ENCODE data around the gene COQ5.

COQ5 gene

DNA sequence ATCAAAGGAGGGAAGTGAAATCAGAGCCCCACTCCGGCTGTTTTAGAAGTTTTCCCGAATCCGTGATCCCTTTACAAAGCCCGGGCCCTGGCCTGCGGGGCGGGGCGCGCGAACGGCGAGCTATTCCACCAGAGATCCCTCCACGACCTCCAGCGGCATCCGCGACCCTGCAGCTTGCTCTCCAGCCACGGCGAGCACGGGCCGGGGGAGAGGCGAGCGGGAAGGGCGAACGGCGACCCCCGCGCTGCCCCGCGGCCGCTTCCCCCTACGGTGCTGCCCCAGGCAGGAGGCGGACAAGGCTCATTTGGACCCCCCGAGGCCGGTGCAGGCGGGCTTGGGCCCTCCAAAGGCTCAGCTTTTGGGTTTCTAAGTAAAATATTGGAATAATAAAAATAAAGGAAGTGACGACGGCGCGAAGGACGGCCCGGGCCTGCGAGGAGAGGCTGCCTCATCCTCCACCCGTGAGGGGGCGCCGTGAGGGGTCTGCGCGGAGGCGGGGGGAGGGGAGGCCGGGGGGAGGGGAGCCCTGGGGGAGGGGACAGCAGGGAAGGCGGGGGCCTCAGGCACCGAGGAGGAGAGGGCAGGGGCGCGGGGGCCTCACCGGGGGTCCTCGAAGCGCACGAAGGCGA is 60.0 kb downstream of the COQ5 start:
- Histone ChIP-seq H3K9me3 (ENCODE audit: low read length) (no peaks in the 10 kb centered on the region), H3K27me3 (ENCODE audit: insufficient read depth, low read length) (no peaks in the 10 kb centered on the region)

DNA sequence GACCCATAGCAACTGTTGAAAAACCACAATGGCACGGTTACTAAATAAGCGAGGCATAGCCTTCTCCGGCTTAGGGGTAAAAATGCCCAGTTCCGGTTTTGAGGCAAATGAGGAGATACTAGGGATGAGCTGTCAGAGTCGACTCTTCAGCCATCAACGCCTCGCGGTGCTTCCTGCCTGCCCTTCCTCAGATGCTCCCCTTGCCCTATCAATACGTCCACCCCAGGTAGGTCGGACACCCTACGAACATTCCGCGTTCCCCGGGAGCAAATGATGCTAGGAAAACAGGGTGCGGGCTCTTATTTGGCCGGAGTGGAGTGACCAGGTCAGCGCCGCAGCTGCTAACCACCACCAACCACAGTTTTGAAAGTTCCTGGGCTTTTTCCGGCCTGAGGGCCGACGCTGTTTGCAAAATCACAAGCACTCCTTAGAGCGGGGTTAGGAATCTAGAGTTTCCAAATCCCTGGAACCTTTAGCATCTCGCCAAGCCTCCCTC is 60.6 kb downstream of the COQ5 start:
- Histone ChIP-seq H3K4me1 (ENCODE audit: insufficient read depth, low read length) (peaks cover 22% of the 10 kb centered on the region), H3K27me3 (ENCODE audit: insufficient read depth, low read length) (no peaks in the 10 kb centered on the region), H3K36me3 (ENCODE audit: insufficient read depth, low read length) (peaks cover 41% of the 10 kb centered on the region), H3K4me3 (ENCODE audit: low read length) (peak overlapping the region; percentile 97), H3K9me3 (ENCODE audit: low read length) (no peaks in the 10 kb centered on the region), H2AFZ (ENCODE audit: low read depth, low read length) (no peak overlapping the region)

More for the DNA sequence above, 60.0 kb downstream of the COQ5 start:
- H2AFZ ChIP-seq (ENCODE audit: low read depth, low read length): peak overlapping the region; percentile 65
- H3K4me3 ChIP-seq (ENCODE audit: low read length): peak overlapping the region; percentile 97
- peaks cover 36% of the 10 kb centered on the region for H3K36me3 ChIP-seq (ENCODE audit: insufficient read depth, low read length)
- H3K4me1 ChIP-seq (ENCODE audit: insufficient read depth, low read length): peaks cover 22% of the 10 kb centered on the region

DNA sequence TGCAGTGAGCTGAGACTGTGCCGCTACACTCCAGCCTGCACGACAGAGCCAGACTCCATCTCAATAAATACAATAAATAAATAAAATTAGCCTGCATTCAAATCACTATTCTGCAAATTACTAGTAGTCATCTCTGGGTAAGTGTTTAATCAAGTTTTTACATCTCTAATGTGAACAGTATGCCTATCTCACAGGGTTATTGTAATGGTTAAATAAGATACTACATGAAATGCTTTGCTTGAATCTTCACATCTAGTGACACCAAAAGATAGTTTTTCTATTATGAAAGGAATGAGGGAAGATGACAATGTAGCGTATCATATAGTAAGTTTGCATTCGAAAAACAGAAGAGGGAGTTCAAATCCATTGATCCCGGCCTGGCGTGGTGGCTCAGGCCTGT is 61.5 kb downstream of the COQ5 start:
- H2AFZ ChIP-seq (ENCODE audit: low read depth, low read length): no peak overlapping the region
- no peak overlapping the region for H3K4me3 ChIP-seq (ENCODE audit: low read length)

DNA sequence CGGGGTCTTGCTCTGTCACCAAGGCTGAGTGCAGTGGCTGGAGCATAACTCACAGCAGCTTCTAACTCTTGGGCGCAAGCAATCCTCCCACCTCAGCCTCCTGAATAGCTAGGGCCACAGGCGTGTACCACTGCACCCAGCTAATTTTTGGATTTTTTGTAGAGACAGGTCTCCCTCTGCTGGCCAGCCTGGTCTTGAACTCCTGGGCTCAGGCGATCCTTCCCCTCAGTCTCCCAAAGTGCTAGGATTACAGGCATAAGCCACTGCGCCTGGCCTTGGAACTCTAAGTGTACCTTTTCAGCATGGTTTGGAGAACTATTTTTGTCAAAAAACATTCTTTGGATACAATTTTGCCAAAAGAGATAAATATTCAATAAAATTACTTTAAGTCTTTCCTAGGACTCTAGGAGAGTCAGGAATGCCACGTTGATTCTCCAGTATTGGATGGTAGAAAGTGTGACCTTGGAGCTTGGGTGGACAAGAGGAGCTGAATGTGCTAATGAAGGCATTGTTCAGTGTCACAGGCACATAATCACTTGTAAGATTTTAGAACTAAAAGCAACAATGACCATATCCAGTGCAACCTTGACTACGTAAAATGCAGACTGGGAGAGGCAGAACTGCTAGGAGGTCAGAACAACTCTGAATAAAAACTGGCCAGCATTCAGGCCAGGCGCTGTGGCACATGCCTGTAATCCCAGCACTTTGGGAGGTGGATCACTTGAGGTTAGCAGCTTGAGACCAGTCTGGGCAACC is 62.2 kb downstream of the COQ5 start:
- no peaks in the 10 kb centered on the region for H3K27me3 ChIP-seq (ENCODE audit: insufficient read depth, low read length)
- H3K4me1 ChIP-seq (ENCODE audit: insufficient read depth, low read length): peaks cover 20% of the 10 kb centered on the region
- H2AFZ ChIP-seq (ENCODE audit: low read depth, low read length): no peak overlapping the region
- no peak overlapping the region for H3K4me3 ChIP-seq (ENCODE audit: low read length)
- H3K36me3 ChIP-seq (ENCODE audit: insufficient read depth, low read length): peaks cover 57% of the 10 kb centered on the region
- no peaks in the 10 kb centered on the region for H3K9me3 ChIP-seq (ENCODE audit: low read length)

More for the DNA sequence above, 61.5 kb downstream of the COQ5 start:
- H3K27me3 ChIP-seq (ENCODE audit: insufficient read depth, low read length): no peaks in the 10 kb centered on the region
- no peaks in the 10 kb centered on the region for H3K9me3 ChIP-seq (ENCODE audit: low read length)
- peaks cover 50% of the 10 kb centered on the region for H3K36me3 ChIP-seq (ENCODE audit: insufficient read depth, low read length)
- H3K4me1 ChIP-seq (ENCODE audit: insufficient read depth, low read length): peaks cover 21% of the 10 kb centered on the region

DNA sequence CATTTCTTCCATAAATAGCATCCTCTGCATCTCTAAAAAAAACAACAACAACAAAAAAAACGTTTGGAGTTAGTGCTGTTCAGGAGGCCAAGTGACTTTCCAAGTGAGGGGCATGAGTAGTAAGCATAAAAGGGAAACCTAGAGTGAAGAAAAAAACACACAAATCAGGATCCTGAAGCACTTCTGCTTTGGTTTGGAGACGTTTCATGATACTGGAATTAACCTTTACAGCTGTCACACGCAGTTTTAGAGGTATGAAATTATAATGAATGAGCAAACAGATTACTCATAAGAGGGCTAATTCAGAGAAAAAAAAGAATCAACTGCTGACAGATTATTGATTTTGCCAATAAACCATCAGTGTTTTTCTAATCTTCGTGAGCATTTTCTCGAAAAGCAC is 63.2 kb downstream of the COQ5 start:
- peaks cover 66% of the 10 kb centered on the region for H3K36me3 ChIP-seq (ENCODE audit: insufficient read depth, low read length)
- no peak overlapping the region for H3K4me3 ChIP-seq (ENCODE audit: low read length)
- no peaks in the 10 kb centered on the region for H3K9me3 ChIP-seq (ENCODE audit: low read length)
- peaks cover 20% of the 10 kb centered on the region for H3K4me1 ChIP-seq (ENCODE audit: insufficient read depth, low read length)
- H2AFZ ChIP-seq (ENCODE audit: low read depth, low read length): no peak overlapping the region
- no peaks in the 10 kb centered on the region for H3K27me3 ChIP-seq (ENCODE audit: insufficient read depth, low read length)

DNA sequence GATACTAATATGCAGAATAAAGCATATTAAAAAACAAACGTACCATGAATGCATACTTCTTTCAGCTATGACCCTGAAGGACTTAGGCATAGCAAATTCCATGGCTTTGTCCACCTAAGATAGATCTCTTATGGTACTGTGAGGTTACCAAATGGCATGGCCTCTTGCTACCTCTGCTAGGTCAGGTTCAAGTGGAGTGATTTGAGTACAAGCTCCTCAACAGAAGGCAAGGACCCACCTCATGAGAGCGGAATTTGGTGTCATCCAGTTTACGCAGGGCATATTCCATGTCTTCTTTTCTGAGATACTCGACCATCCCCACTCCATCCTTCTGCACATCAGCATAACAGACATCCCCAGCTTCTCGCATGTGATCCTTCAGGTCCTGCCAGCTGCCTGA is 65.2 kb downstream of the COQ5 start:
- H3K4me3 ChIP-seq (ENCODE audit: low read length): no peak overlapping the region
- H3K36me3 ChIP-seq (ENCODE audit: insufficient read depth, low read length): peaks cover 83% of the 10 kb centered on the region
- H2AFZ ChIP-seq (ENCODE audit: low read depth, low read length): no peak overlapping the region
- peaks cover 20% of the 10 kb centered on the region for H3K4me1 ChIP-seq (ENCODE audit: insufficient read depth, low read length)
- no peaks in the 10 kb centered on the region for H3K9me3 ChIP-seq (ENCODE audit: low read length)
- no peaks in the 10 kb centered on the region for H3K27me3 ChIP-seq (ENCODE audit: insufficient read depth, low read length)

DNA sequence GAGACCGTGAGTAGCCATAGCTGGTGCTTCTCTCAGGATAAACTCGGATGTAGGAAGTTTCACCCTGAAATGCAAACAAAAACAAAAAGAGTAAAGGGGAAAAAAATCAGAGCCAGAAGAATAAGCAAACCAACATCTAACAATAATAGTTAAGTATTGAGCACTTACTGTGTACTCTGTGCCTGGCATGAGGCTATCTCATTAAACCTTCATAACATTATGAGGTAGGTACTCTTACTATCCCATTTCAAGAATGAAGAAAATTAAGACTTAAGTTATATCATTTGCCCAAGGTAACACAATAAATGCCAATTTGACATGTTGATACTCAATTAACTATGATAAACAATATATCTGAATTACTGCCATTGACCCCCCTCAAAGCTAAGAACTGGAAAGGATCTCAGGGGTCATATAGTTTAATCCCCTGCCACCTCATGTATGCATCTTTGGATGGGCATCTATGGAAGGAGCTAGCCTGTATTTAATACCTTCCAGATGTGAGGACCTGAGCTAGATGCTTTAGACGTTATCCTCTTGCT is 66.8 kb downstream of the COQ5 start:
- no peak overlapping the region for H2AFZ ChIP-seq (ENCODE audit: low read depth, low read length)
- H3K4me1 ChIP-seq (ENCODE audit: insufficient read depth, low read length): peaks cover 13% of the 10 kb centered on the region
- H3K36me3 ChIP-seq (ENCODE audit: insufficient read depth, low read length): peaks cover 88% of the 10 kb centered on the region
- H3K9me3 ChIP-seq (ENCODE audit: low read length): no peaks in the 10 kb centered on the region
- H3K27me3 ChIP-seq (ENCODE audit: insufficient read depth, low read length): no peaks in the 10 kb centered on the region
- no peak overlapping the region for H3K4me3 ChIP-seq (ENCODE audit: low read length)

DNA sequence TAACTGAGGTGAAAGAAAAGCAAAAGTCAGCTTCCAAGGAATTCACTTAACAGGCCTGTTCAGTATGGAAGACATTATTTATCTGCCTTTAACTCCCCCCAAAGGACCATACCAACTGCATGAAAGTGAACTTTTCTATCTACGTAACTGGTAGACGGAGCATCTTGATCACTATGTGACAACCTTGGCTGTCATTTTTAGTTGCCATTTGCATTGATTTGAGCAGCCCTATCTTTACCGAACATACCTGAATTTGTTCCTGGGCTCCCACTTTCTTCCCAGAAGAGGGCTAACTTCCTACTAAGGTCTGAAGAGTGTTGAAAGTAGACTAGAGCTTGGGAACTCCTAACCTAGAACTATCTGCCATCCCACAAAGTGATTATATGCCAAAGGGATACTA is 68.8 kb downstream of the COQ5 start:
- H3K9me3 ChIP-seq (ENCODE audit: low read length): no peaks in the 10 kb centered on the region
- no peak overlapping the region for H2AFZ ChIP-seq (ENCODE audit: low read depth, low read length)
- H3K36me3 ChIP-seq (ENCODE audit: insufficient read depth, low read length): peaks cover 84% of the 10 kb centered on the region
- no peaks in the 10 kb centered on the region for H3K27me3 ChIP-seq (ENCODE audit: insufficient read depth, low read length)
- H3K4me3 ChIP-seq (ENCODE audit: low read length): no peak overlapping the region
- H3K4me1 ChIP-seq (ENCODE audit: insufficient read depth, low read length): no peaks in the 10 kb centered on the region

DNA sequence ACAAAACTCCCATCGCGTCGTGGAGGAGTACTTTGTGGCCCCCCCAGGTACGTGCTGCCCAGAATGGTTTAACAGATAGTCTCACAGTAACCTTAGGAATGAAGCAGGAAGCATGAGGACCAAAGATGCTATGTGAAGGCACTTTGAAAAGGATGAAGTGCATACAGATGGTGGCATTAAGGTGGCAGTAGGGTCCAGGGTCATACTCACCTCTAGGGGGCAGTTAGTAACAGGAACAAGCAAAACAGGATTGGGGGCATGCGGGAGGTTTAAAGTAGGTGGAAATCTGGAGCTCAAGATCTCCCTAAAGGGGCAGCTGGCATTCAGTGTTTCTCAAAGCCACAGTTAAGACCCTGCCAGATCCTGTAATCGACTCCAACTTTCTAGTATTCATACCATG is 71.8 kb downstream of the COQ5 start:
- no peaks in the 10 kb centered on the region for H3K27me3 ChIP-seq (ENCODE audit: insufficient read depth, low read length)
- H3K9me3 ChIP-seq (ENCODE audit: low read length): no peaks in the 10 kb centered on the region
- no peak overlapping the region for H2AFZ ChIP-seq (ENCODE audit: low read depth, low read length)
- H3K4me3 ChIP-seq (ENCODE audit: low read length): no peak overlapping the region
- H3K4me1 ChIP-seq (ENCODE audit: insufficient read depth, low read length): no peaks in the 10 kb centered on the region
- peaks cover 71% of the 10 kb centered on the region for H3K36me3 ChIP-seq (ENCODE audit: insufficient read depth, low read length)

DNA sequence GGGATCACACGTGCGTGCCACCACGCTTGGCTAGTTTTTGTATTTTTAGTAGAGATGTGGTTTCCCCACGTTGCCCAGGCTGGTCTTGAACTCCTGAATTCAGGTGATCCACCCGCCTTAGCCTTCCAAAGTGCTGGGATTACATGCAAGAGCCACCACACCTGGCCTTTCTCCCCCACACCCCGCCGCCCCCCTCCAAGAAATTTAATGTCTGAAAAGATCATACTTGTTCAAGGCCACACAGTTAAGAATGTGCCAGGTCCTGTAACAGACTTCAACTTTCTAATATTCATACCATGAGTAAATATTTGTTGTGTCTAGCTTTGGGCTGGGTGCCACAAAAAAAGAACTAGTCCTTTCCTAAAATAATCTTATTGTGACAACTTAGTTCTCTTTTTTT is 73.7 kb downstream of the COQ5 start:
- Histone ChIP-seq H3K9me3 (ENCODE audit: low read length) (no peaks in the 10 kb centered on the region), H3K4me3 (ENCODE audit: low read length) (no peak overlapping the region), H3K4me1 (ENCODE audit: insufficient read depth, low read length) (no peaks in the 10 kb centered on the region), H2AFZ (ENCODE audit: low read depth, low read length) (no peak overlapping the region), H3K27me3 (ENCODE audit: insufficient read depth, low read length) (no peaks in the 10 kb centered on the region), H3K36me3 (ENCODE audit: insufficient read depth, low read length) (peaks cover 59% of the 10 kb centered on the region)

DNA sequence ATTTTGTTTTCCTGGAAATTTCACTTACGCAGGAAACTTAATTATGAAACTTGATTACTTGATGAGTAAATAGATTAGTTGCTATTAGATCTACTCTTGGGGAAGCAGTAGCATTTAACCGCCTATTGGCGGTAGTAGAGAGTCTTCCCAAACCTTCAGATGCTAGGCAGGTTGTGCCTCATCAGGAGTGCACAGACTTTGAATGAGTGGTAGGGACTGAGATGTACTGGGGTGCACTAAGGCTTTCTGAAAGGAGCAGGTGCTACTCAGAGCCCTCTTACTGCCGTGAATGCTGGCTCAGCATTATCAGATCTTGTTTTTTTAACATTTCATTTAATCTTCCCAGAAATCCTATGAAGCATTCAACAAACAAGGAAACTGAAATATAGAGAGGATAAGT is 75.0 kb downstream of the COQ5 start:
- Histone ChIP-seq H2AFZ (ENCODE audit: low read depth, low read length) (no peak overlapping the region), H3K9me3 (ENCODE audit: low read length) (no peaks in the 10 kb centered on the region), H3K4me1 (ENCODE audit: insufficient read depth, low read length) (no peaks in the 10 kb centered on the region), H3K36me3 (ENCODE audit: insufficient read depth, low read length) (peaks cover 56% of the 10 kb centered on the region), H3K27me3 (ENCODE audit: insufficient read depth, low read length) (no peaks in the 10 kb centered on the region), H3K4me3 (ENCODE audit: low read length) (no peak overlapping the region)
